ENCODE data around the gene SLC50A1.

SLC50A1 gene

GRCh38 chr1:155171836-155172731 lies 36.4 kb downstream of the SLC50A1 start:
- DNase-seq = no peak

- peak; percentile 85 for DNase-seq
Measured at GRCh38 chr1:155172732-155173477, 37.3 kb downstream of the SLC50A1 start, which contains the start of gene KRTCAP2. Gene KRTCAP2 (minus strand): TSS chr1:155173304. CDS start chr1:155173224, 80 bp downstream.

GRCh38 chr1:155173478-155174323 lies 38.0 kb downstream of the SLC50A1 start, which contains the start of gene TRIM46:
Gene TRIM46 (plus strand): TSS chr1:155173849. CDS start chr1:155173967, 118 bp downstream.
- peak; percentile 40 for DNase-seq

DNA sequence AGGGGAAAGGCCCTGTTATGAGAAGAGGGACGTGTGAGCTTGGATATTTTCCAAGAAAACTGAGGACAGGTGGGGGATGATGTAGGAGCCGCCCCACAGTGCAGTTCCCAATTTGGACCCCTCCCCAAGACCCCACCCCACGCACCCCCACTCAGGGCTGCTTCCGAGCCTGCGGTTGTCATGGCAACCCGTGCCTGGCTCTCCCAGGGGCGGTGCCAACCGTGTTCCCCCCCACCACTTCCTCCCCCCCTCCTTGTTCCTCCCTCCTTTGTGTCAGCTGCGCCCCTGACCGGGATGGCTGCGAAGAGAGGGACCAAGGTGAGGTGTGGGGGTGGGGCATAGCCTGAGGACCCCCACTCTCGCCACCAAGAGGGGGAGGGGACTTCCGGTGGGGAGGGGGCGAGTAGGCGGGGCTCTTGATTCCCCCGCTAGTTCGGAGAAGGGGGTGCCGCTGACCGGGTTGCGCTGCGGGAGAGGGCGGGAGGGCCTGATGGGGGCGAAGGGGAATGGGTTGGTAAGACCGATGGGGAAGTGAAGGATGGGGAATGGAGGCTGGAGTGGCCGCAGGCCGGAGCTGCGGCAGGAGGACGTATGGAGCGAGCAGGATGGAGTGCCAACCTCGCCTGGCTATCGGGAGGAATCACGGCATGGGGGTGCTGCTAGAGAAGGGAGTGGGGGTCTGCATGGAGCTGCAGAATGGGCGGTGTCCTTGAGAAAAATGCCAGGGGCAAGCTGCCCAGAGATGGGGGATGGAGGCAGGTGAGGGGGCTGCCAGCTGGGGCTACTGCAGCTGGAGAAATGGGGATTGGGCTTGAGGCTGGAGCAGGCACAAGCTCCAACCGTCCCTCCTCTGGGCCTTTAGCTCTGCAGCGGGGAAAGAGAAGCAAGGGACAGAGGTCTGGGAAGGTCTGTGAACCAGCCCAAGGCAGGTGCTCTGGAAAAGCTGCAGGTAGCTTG lies 39.0 kb downstream of the SLC50A1 start:
- DNase-seq = no peak

DNA sequence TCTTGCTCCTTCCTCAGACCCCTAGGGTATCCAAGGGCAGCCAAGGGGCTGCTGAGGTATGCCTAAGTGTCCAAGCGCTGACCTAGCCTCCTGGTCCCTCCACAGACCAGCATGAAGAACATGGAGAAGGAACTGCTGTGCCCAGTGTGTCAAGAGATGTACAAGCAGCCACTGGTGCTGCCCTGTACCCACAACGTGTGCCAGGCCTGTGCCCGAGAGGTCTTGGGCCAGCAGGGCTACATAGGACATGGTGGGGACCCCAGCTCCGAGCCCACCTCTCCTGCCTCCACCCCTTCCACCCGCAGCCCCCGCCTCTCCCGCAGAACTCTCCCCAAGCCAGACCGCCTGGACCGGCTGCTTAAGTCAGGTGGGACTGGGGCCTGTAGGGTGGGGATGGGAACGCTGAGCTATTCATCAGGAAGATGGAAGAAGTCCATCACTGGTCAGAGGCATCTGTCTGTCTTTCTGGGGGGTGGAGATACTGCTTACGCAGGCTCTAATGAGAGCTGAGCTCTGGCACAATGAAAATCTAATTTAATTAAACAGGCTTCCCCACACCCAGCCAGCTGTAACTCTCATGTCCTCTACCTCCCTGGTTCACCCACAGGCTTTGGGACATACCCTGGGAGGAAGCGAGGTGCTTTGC lies 39.8 kb downstream of the SLC50A1 start:
- DNase-seq = no peak

GRCh38 chr1:155175927-155176371 lies 40.3 kb downstream of the SLC50A1 start:
- DNase-seq = no peak

DNA sequence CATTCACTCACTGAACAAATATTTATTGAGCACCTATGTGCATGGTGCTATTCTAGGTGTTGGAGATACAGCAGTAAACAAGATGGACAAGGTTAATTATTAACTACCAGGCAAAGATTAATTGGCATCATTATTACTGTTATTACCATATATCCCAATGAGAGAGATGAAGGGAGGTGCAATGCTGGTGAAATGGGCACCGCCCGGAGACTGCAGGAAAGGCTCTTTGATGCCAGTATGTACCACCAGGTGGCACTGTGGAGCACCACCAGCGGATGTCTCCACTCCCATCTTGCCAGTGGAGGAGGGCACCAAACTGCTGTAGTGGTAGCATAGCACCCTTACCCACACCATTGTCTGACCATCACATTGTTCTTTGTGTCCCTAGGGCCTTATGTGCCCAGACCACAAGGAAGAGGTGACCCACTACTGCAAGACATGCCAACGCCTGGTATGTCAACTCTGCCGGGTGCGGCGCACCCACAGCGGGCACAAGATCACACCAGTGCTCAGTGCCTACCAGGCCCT lies 41.0 kb downstream of the SLC50A1 start:
- peak; percentile 70 for DNase-seq

DNA sequence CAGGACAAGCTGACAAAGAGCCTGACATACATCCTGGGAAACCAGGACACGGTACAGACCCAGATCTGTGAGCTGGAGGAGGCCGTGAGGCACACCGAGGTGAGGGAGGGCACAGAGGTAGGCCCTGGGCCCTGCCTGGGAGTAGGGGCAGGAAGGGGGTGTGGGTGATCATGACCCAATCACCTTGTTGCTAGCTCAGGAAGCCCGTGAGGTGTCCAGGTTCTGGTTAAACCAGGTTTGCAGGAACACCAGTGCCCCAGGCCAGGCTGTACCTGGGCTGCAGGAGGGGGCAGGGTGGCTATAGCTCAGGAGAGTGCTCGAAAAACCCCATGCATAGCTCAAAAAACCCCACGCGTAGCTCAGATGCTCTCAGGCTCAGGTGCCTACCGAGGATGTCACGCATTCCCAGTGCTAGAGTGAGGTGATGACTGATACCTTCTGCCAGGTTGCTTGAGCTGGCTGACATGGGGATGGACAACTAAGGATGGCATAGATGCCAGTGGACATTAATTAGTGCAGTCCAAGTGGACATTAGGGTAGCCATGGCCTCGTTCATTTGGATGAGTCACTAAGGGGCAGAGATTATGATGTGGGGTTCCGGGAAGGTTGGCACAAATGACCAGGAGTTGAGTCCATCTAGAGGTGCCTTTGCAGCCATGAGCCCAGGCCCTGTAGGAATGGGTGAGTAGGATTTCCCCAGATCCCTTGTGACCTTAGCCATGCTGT lies 41.7 kb downstream of the SLC50A1 start:
- DNase-seq = no peak

DNA sequence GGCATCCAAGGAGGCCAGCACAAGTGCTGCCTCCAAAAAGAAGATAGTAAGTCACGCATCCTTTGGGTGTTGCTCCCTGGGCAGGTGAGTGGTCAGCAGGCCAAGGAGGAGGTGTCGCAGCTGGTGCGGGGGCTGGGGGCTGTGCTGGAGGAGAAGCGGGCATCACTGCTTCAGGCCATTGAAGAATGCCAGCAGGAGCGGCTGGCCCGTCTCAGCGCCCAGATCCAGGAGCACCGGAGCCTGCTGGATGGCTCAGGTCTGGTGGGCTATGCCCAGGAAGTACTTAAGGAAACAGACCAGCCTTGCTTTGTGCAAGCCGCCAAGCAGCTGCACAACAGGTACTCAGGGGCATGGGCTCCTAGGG lies 42.2 kb downstream of the SLC50A1 start:
- no peak for DNase-seq

GRCh38 chr1:155178441-155179111 lies 42.9 kb downstream of the SLC50A1 start:
- no peak for DNase-seq

- DNase-seq = no peak
Measured at GRCh38 chr1:155179112-155180031, 43.7 kb downstream of the SLC50A1 start.

DNA sequence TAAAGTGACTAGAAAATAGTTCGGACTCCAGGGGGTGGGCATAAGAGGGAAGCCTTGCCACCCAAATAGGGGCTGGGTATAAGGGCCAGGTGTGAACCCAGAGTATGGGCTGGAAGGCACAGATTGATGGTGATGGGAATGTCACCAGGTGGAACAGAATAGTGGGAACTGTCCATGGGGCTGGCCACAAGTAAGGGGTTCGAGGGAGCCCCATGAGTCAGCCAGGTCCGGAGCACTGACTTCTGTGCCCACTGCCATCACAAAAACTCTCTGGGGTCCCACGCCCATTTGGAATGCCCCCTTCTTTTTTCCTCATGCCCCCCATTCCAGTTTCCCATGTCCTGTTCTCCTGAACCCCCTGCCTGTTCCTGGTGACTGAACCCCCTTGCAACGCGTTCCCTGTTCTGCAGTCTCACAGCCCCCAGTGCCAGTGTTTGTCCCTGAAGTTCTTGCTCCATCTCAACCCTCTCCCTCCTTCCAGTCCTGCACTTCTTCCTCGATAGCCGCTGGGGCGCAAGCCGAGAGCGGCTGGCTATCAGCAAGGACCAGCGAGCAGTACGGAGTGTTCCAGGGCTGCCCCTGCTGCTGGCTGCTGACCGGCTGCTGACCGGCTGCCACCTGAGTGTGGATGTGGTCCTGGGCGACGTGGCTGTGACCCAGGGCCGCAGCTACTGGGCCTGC lies 45.9 kb downstream of the SLC50A1 start:
- DNase-seq = no peak

DNA sequence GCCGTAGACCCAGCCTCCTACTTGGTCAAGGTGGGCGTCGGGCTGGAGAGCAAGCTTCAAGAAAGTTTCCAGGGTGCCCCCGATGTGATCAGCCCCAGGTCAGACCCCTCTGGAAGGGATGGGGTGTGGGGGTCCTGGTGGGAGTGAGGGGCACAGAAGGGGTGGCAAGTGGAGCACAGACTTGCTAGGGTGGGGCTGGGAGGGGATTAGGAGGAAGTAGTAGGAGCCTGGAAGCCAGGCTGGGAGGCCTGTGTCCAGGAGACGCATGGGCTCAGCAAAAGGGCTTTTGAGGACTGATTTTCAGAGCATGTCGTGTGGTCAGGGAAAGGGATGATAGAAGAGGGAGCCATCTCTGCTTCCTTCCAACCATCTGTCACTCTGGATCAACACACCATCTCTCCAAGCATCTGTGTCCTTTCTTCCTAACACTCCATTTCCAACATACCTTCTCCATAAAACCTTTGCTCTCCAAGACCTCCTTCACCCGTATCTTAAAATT lies 46.4 kb downstream of the SLC50A1 start:
- no peak for DNase-seq

- no peak for DNase-seq
Measured at GRCh38 chr1:155183775-155184221, 48.1 kb downstream of the SLC50A1 start.

GRCh38 chr1:155184351-155184811 lies 48.7 kb downstream of the SLC50A1 start:
- no peak for DNase-seq

GRCh38 chr1:155184835-155185782 lies 49.5 kb downstream of the SLC50A1 start:
- DNase-seq = no peak

Data from kidney glomerular epithelial cell (primary cell).